ENCODE data around the gene ITGB1.

Gene ITGB1

DNA sequence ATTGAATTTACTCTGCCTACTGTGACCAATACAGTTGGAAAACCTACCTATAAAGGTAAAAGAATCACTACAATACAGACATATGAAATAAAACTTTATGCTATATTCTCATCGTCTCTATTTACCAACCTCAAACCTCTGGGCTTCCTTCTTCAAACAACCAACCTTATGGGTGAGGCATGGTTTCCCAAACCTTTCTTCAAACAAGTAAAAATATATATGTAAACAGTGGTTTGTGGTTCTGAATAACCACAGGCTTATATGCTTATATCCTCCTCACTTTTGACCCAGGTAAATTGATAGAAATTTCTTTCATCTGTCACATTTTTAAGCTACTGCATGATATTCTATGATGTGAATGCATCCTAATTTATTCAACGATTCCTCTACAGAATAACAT, 103.6 kb downstream of the ITGB1 start:
- no peak for ATAC-seq
- no peak overlapping the region for H3K27ac Mint-ChIP-seq

DNA sequence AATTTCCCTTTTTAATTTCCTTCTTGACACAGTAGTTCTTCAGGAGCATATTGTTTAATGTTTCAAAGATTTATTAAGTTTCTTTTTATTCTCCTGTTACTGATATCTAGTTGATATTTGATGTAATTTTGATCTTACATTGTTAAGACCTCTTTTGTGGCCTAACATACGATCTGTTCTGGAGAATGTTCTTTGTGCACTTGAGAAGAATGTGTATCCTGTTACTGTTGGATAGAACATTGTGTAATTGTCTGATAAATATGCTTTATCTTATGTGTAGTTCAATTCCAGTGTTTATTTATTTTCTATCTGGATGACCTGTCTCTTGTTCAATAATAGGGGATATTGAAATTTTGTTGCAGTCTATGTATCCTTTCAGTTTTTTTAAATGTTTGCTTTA, 106.7 kb downstream of the ITGB1 start:
- Mint-ChIP-seq H3K4me1 (no peaks in the 10 kb centered on the region), H3K27ac (no peak overlapping the region), H3K9me3 (no peaks in the 10 kb centered on the region), H3K36me3 (no peaks in the 10 kb centered on the region), H3K27me3 (no peaks in the 10 kb centered on the region), H3K4me3 (no peak overlapping the region)
- no peak for ATAC-seq

More for the DNA sequence above, 103.6 kb downstream of the ITGB1 start:
- Mint-ChIP-seq H3K4me1 (no peaks in the 10 kb centered on the region), H3K27me3 (no peaks in the 10 kb centered on the region), H3K9me3 (peaks cover 3% of the 10 kb centered on the region), H3K4me3 (no peak overlapping the region), H3K36me3 (no peaks in the 10 kb centered on the region)

Measured in stimulated activated memory B cell treated with anti-CD40 and anti-IgM and Interleukin-4, amounts not matched to agents 10 μg/mL and 1 μg/mL and 100 μg/mL, for 72 hours (primary cell).